Sigmoid colon (tissue), 4 donors: ENCODE results near the gene PALM3.

Source experiments
- EP300 ChIP-seq, 4 donors: sonication (generic); formaldehyde crosslinking; IDR thresholded peaks; one replicate each; pipeline ENCODE4 v1.6.1; 2017; ENCODE audit warnings: antibody characterized with exemption in 4 of 4
- POLR2AphosphoS5 ChIP-seq, 4 donors: sonication (generic); formaldehyde crosslinking; IDR thresholded peaks; one replicate each; pipeline ENCODE4 v1.6.1; 2017; ENCODE audit warnings: antibody characterized with exemption in 4 of 4
- TF ChIP-seq, protein P1 (sequence below), 4 experiments: fragments of 450-650 bp in 3 of 4; fragments of 200-600 bp in 1 of 4; IDR thresholded peaks; one replicate each; pipeline ENCODE4 v1.5.1; 2016 to 2019; ENCODE audit warnings: antibody characterized with exemption in 4 of 4, mild to moderate bottlenecking in 3 of 4, moderate library complexity in 2 of 4

DNA sequence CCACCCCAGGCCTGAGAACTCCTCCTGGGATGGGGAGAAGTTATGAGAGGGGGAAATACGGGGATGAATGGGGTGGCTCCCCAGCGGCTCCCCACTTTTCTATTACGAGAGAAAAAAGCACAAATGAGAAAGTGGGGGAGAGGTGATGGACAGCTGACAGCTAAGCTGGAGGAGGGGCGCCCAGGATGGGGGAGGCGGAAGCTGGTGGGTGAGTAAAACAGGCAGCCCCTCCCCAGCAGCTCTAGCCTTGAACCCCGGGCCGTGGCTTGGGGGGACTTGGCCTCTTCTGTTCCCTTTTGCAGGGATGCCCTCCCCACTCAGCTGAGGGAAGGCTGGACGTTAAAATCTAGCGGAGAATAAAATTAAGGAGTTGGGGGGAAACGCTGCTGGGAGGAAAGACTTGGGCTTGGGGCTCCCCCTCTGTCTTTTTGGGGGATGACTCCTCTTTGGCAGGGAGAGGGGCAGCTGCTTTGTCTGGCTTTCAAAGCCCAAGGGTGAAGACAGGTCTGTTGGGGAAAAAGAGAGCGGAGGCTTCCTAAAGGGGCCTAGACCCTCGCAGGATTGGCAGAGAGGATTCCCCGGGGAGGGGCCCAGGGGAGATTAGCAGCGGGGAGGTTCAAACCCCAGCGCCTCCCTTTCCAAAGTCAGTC is 30.1 kb upstream of the PALM3 start:
- TF ChIP-seq EP300 (IDR thresholded peaks at IDR 0.05) (no peak), POLR2AphosphoS5 (IDR thresholded peaks at IDR 0.05) (no peak)
- TF ChIP-seq, protein P1, sequence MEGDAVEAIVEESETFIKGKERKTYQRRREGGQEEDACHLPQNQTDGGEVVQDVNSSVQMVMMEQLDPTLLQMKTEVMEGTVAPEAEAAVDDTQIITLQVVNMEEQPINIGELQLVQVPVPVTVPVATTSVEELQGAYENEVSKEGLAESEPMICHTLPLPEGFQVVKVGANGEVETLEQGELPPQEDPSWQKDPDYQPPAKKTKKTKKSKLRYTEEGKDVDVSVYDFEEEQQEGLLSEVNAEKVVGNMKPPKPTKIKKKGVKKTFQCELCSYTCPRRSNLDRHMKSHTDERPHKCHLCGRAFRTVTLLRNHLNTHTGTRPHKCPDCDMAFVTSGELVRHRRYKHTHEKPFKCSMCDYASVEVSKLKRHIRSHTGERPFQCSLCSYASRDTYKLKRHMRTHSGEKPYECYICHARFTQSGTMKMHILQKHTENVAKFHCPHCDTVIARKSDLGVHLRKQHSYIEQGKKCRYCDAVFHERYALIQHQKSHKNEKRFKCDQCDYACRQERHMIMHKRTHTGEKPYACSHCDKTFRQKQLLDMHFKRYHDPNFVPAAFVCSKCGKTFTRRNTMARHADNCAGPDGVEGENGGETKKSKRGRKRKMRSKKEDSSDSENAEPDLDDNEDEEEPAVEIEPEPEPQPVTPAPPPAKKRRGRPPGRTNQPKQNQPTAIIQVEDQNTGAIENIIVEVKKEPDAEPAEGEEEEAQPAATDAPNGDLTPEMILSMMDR (IDR thresholded peaks at IDR 0.05), result no peak
